Skeletal muscle tissue (tissue), 4 donors: ENCODE data around the gene KRT6B. TPM values are rescaled to one million over a fixed set of nuclear protein-coding genes. Genes with fewer than 3 reads are reported as not detected.
"Not testable (repeated sequence)": the region's sequence is repeated elsewhere in the genome, so short reads cannot be mapped to it uniquely, and the experiment has no call there.

Experiments
- H3K27ac ChIP-seq: one replicate; pipeline ENCODE4 v1.7.0; 2013; ENCODE audit warnings: mild to moderate bottlenecking, low read depth, low read length, inconsistent platforms
- H3K27me3 ChIP-seq, 3 donors: one replicate each; pipeline ENCODE4 v1.7.0; 2013; ENCODE audit warnings: low read length in 3 of 3; ENCODE audit not compliant: control insufficient read depth in 3 of 3, insufficient read depth in 3 of 3
- H3K36me3 ChIP-seq, 3 donors: one replicate each; pipeline ENCODE4 v1.7.0; 2013; ENCODE audit warnings: low read length in 3 of 3; ENCODE audit not compliant: control insufficient read depth in 3 of 3, insufficient read depth in 3 of 3
- H3K4me1 ChIP-seq, 3 donors: one replicate each; pipeline ENCODE4 v1.7.0; 2013; ENCODE audit warnings: low read length in 3 of 3, mild to moderate bottlenecking in 3 of 3; ENCODE audit not compliant: control insufficient read depth in 3 of 3, insufficient read depth in 3 of 3
- H3K4me3 ChIP-seq, 3 donors: one replicate each; pipeline ENCODE4 v1.7.0; 2013; ENCODE audit warnings: low read length in 3 of 3
- H3K9ac ChIP-seq, 3 donors: one replicate each; pipeline ENCODE4 v1.7.0; 2013; ENCODE audit warnings: low read length in 3 of 3, mild to moderate bottlenecking in 3 of 3, moderate library complexity in 2 of 3, low read depth in 1 of 3
- H3K9me3 ChIP-seq, 3 donors: one replicate each; pipeline ENCODE4 v1.7.0; 2013; ENCODE audit warnings: low read length in 3 of 3; ENCODE audit not compliant: control insufficient read depth in 3 of 3
- total RNA-seq: library from RNA; depleted of rRNA; stranded (reverse); fragments of >200 nt; gene quantifications from one replicate; pipeline ENCODE4 v1.2.3, GENCODE V29; 2014
- donor health status: Osteomylitis.

KRT6B gene
- not detected for total RNA-seq

GRCh38 chr12:52452101-52452500, at the start of gene KRT6B:
KRT6B (minus strand) TSS chr12:52452146; CDS start chr12:52452078, 68 bp downstream.
- Histone ChIP-seq H3K4me3 (no peak within 1 kb of the TSS), H3K9me3 (no peaks in the 10 kb centered on the region), H3K27ac (no peak within 1 kb of the TSS), H3K36me3 (no peaks in the 10 kb centered on the region), H3K9ac (no peak within 1 kb of the TSS), H3K27me3 (peaks cover 0 to 7% (median 3%) of the 10 kb centered on the region in 3 donors), H3K4me1 (no peaks in the 10 kb centered on the region)

- Histone ChIP-seq H3K27ac (no peak overlapping the region), H3K9ac (no peak overlapping the region), H3K4me3 (no peak overlapping the region), H3K36me3 (no peaks in the 10 kb centered on the region), H3K9me3 (no peaks in the 10 kb centered on the region), H3K27me3 (peaks cover 0 to 4% (median 0%) of the 10 kb centered on the region in 3 donors), H3K4me1 (no peaks in the 10 kb centered on the region)
These were observed 49.5 kb upstream of the KRT6B start for GRCh38 chr12:52501490-52501889.

GRCh38 chr12:52500574-52500973, 48.6 kb upstream of the KRT6B start:
- H3K9me3 ChIP-seq, H3K27me3 ChIP-seq, H3K4me1 ChIP-seq, H3K27ac ChIP-seq, H3K4me3 ChIP-seq, H3K36me3 ChIP-seq, H3K9ac ChIP-seq: not testable (repeated sequence)

GRCh38 chr12:52499806-52500560, 48.0 kb upstream of the KRT6B start:
- Histone ChIP-seq H3K9ac (no peak overlapping the region), H3K4me1 (peaks cover 0 to 3% (median 0%) of the 10 kb centered on the region in 3 donors), H3K4me3 (no peak overlapping the region), H3K9me3 (no peaks in the 10 kb centered on the region), H3K27me3 (peaks cover 0 to 4% (median 0%) of the 10 kb centered on the region in 3 donors), H3K27ac (no peak overlapping the region), H3K36me3 (no peaks in the 10 kb centered on the region)

- Histone ChIP-seq H3K27me3 (peaks cover 4 to 6% (median 4%) of the 10 kb centered on the region in 3 donors), H3K4me3 (no peak overlapping the region), H3K9me3 (no peaks in the 10 kb centered on the region), H3K27ac (no peak overlapping the region), H3K36me3 (no peaks in the 10 kb centered on the region), H3K4me1 (peaks cover 0 to 3% (median 0%) of the 10 kb centered on the region in 3 donors), H3K9ac (no peak overlapping the region)
These were observed 47.0 kb upstream of the KRT6B start for GRCh38 chr12:52498946-52499345.

GRCh38 chr12:52497975-52498374, 46.0 kb upstream of the KRT6B start:
- Histone ChIP-seq H3K27me3 (peaks cover 4 to 11% (median 6%) of the 10 kb centered on the region in 3 donors), H3K36me3 (no peaks in the 10 kb centered on the region), H3K4me3 (no peak overlapping the region), H3K27ac (no peak overlapping the region), H3K4me1 (peaks cover 0 to 3% (median 0%) of the 10 kb centered on the region in 3 donors), H3K9me3 (no peaks in the 10 kb centered on the region), H3K9ac (no peak overlapping the region)

- Histone ChIP-seq H3K4me3 (no peak overlapping the region), H3K27ac (no peak overlapping the region), H3K9ac (no peak overlapping the region), H3K9me3 (no peaks in the 10 kb centered on the region), H3K27me3 (peaks cover 6 to 13% (median 10%) of the 10 kb centered on the region in 3 donors), H3K4me1 (peaks cover 0 to 3% (median 0%) of the 10 kb centered on the region in 3 donors), H3K36me3 (no peaks in the 10 kb centered on the region)
These were observed 44.7 kb upstream of the KRT6B start for GRCh38 chr12:52496590-52497071.

- H3K9ac ChIP-seq = no peak overlapping the region
- no peaks in the 10 kb centered on the region for H3K36me3 ChIP-seq
- H3K4me1 ChIP-seq = peaks cover 0 to 3% (median 0%) of the 10 kb centered on the region in 3 donors
- no peak overlapping the region for H3K4me3 ChIP-seq
- peaks cover 11 to 16% (median 12%) of the 10 kb centered on the region in 3 donors for H3K27me3 ChIP-seq
- H3K27ac ChIP-seq = no peak overlapping the region
- no peaks in the 10 kb centered on the region for H3K9me3 ChIP-seq
These were observed 44.1 kb upstream of the KRT6B start for GRCh38 chr12:52496054-52496453.

GRCh38 chr12:52495389-52495788, 43.4 kb upstream of the KRT6B start:
- H3K27me3 ChIP-seq = peaks cover 11 to 16% (median 12%) of the 10 kb centered on the region in 3 donors
- no peak overlapping the region for H3K27ac ChIP-seq
- no peaks in the 10 kb centered on the region for H3K9me3 ChIP-seq
- H3K4me3 ChIP-seq = no peak overlapping the region
- peaks cover 0 to 3% (median 0%) of the 10 kb centered on the region in 3 donors for H3K4me1 ChIP-seq
- H3K9ac ChIP-seq = no peak overlapping the region
- H3K36me3 ChIP-seq = no peaks in the 10 kb centered on the region

- H3K4me1 ChIP-seq = peaks cover 0 to 3% (median 0%) of the 10 kb centered on the region in 3 donors
- no peaks in the 10 kb centered on the region for H3K36me3 ChIP-seq
- H3K27me3 ChIP-seq = peaks cover 11 to 19% (median 12%) of the 10 kb centered on the region in 3 donors
- no peaks in the 10 kb centered on the region for H3K9me3 ChIP-seq
- no peak overlapping the region for H3K4me3 ChIP-seq
- H3K9ac ChIP-seq = no peak overlapping the region
- H3K27ac ChIP-seq = no peak overlapping the region
These were observed 42.6 kb upstream of the KRT6B start for GRCh38 chr12:52494518-52494917.
